GM20000 (cell line): ENCODE results near the gene PROS1.

ENCODE experiments used
- DNase-seq: peaks from one replicate; pipeline ENCODE4 v3.0.0; 2012; ENCODE audit warnings: low spot score
- TF ChIP-seq, protein P1 (sequence below): IDR thresholded peaks from 2 replicates; pipeline ENCODE4 v1.5.1; 2012; ENCODE audit warnings: mild to moderate bottlenecking, control low read depth; ENCODE audit errors: extremely low read depth, missing control alignments

PROS1 gene

GRCh38 chr3:93973131-93974126, at the start of gene PROS1:
TSS of gene PROS1 (minus strand) at chr3:93973896. CDS start at chr3:93973749, 147 bp downstream.
- DNase-seq: peak; percentile 70
- TF ChIP-seq, protein P1, sequence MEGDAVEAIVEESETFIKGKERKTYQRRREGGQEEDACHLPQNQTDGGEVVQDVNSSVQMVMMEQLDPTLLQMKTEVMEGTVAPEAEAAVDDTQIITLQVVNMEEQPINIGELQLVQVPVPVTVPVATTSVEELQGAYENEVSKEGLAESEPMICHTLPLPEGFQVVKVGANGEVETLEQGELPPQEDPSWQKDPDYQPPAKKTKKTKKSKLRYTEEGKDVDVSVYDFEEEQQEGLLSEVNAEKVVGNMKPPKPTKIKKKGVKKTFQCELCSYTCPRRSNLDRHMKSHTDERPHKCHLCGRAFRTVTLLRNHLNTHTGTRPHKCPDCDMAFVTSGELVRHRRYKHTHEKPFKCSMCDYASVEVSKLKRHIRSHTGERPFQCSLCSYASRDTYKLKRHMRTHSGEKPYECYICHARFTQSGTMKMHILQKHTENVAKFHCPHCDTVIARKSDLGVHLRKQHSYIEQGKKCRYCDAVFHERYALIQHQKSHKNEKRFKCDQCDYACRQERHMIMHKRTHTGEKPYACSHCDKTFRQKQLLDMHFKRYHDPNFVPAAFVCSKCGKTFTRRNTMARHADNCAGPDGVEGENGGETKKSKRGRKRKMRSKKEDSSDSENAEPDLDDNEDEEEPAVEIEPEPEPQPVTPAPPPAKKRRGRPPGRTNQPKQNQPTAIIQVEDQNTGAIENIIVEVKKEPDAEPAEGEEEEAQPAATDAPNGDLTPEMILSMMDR: no peak

DNA sequence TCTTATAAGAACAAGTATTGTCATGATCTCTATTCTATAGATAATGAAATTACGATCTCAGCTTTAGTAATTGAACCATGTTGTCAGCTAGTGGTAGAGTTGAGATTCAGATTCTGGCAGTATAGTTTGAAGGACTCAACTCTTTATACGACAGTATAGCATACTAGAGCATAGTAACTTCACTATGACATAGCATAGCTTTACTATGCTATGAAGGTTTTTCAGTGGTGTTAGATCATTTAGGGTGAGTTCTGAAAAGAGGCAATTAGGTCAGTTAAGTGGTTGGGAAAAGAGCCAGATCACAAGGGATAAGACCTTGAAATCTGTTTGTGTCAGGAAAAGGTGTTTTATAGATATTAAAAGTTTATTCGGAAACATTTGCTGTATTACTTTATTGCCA, 46.6 kb upstream of the PROS1 start:
- no peak for DNase-seq
- TF ChIP-seq, protein P1: no peak

- no peak for DNase-seq
- TF ChIP-seq, protein P1: no peak
Measured at GRCh38 chr3:94019659-94020058, 46.0 kb upstream of the PROS1 start.

- DNase-seq: no peak
- TF ChIP-seq, protein P1: no peak
Measured at GRCh38 chr3:94015025-94015424, 41.3 kb upstream of the PROS1 start.

DNA sequence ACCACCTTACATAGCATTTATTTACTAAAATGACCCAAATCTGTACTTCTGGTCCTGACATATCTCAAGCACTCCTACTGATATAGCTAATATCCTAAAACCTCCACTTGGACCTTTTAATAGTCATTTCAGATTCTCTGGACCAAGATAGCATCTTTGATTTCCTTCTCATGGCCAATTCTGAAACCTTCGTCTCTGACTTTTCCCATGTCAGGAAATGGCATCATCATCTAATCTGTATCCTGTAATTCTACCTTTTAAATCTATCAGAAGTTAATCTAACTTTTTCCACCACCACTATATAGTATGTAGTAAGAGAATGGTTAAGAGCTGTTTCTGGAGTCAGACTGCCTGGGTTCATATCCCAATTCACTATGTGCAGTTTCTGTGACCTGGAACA, 38.5 kb upstream of the PROS1 start:
- TF ChIP-seq, protein P1: no peak
- DNase-seq: no peak

- TF ChIP-seq, protein P1: no peak
Measured at GRCh38 chr3:94011233-94011711, 37.6 kb upstream of the PROS1 start.

GRCh38 chr3:94009608-94010007, 35.9 kb upstream of the PROS1 start:
- no peak for DNase-seq
- TF ChIP-seq, protein P1: no peak

More at GRCh38 chr3:94011233-94011711, 37.6 kb upstream of the PROS1 start:
- DNase-seq: no peak
